ENCODE results near the gene FUZ. TPM values are rescaled to one million over a fixed set of nuclear protein-coding genes. Genes with fewer than 3 reads are reported as not detected.
"Not testable (repeated sequence)": the region's sequence is repeated elsewhere in the genome, so short reads cannot be mapped to it uniquely, and the experiment has no call there.

FUZ gene
- total RNA-seq, 1 donor from 2014 or later = 25.8 TPM

GRCh38 chr19:49824662-49825061, 11.6 kb upstream of the FUZ start:
- no peak overlapping the region for H3K27ac Mint-ChIP-seq
- no peaks in the 10 kb centered on the region for H3K9me3 Mint-ChIP-seq
- no peaks in the 10 kb centered on the region for H3K27me3 Mint-ChIP-seq (ENCODE audit: low read depth)
- no peak for DNase-seq (ENCODE audit: low spot score in 2 of 2, unreplicated experiment in 2 of 2)
- peaks cover 11% of the 10 kb centered on the region for H3K4me1 Mint-ChIP-seq
- H3K4me3 Mint-ChIP-seq = no peak overlapping the region
- peaks cover 19% of the 10 kb centered on the region for H3K36me3 Mint-ChIP-seq
- no peak for TF ChIP-seq CTCF (IDR thresholded peaks at IDR 0.05; ENCODE audit: unreplicated experiment)

- TF ChIP-seq CTCF (IDR thresholded peaks at IDR 0.05; ENCODE audit: unreplicated experiment) = no peak
- Mint-ChIP-seq H3K27ac (no peak overlapping the region), H3K27me3 (ENCODE audit: low read depth) (no peaks in the 10 kb centered on the region), H3K4me1 (peaks cover 20% of the 10 kb centered on the region), H3K36me3 (peaks cover 19% of the 10 kb centered on the region), H3K9me3 (no peaks in the 10 kb centered on the region), H3K4me3 (no peak overlapping the region)
- no peak for DNase-seq (ENCODE audit: low spot score in 2 of 2, unreplicated experiment in 2 of 2)
Measured at GRCh38 chr19:49823472-49823871, 10.4 kb upstream of the FUZ start.

GRCh38 chr19:49820125-49820524, 7.0 kb upstream of the FUZ start:
- no peaks in the 10 kb centered on the region for H3K9me3 Mint-ChIP-seq
- TF ChIP-seq CTCF (IDR thresholded peaks at IDR 0.05; ENCODE audit: unreplicated experiment) = no peak
- peaks cover 10% of the 10 kb centered on the region for H3K36me3 Mint-ChIP-seq
- H3K27me3 Mint-ChIP-seq (ENCODE audit: low read depth) = no peaks in the 10 kb centered on the region
- peak overlapping the region; percentile 79 for H3K27ac Mint-ChIP-seq
- no peak for DNase-seq (ENCODE audit: low spot score in 2 of 2, unreplicated experiment in 2 of 2)
- peaks cover 24% of the 10 kb centered on the region for H3K4me1 Mint-ChIP-seq
- H3K4me3 Mint-ChIP-seq = peak overlapping the region; percentile 89

GRCh38 chr19:49819452-49820115, 6.5 kb upstream of the FUZ start:
- peaks cover 25% of the 10 kb centered on the region for H3K4me1 Mint-ChIP-seq
- H3K4me3 Mint-ChIP-seq = peak overlapping the region; percentile 89
- not testable (repeated sequence) for DNase-seq (ENCODE audit: low spot score in 2 of 2, unreplicated experiment in 2 of 2); H3K27me3 Mint-ChIP-seq (ENCODE audit: low read depth); H3K9me3 Mint-ChIP-seq
- peak overlapping the region; percentile 100 for H3K27ac Mint-ChIP-seq
- H3K36me3 Mint-ChIP-seq = peaks cover 10% of the 10 kb centered on the region

- no peak for TF ChIP-seq CTCF (IDR thresholded peaks at IDR 0.05; ENCODE audit: unreplicated experiment)
- Mint-ChIP-seq H3K4me1 (peaks cover 29% of the 10 kb centered on the region), H3K4me3 (peak overlapping the region; percentile 89), H3K9me3 (no peaks in the 10 kb centered on the region), H3K27me3 (ENCODE audit: low read depth) (no peaks in the 10 kb centered on the region), H3K36me3 (peaks cover 10% of the 10 kb centered on the region), H3K27ac (peak overlapping the region; percentile 100)
- peak in 1 of 2 experiments; percentile 53 for DNase-seq (ENCODE audit: low spot score in 2 of 2, unreplicated experiment in 2 of 2)
Measured at GRCh38 chr19:49818649-49819370, 5.7 kb upstream of the FUZ start.

GRCh38 chr19:49817964-49818648, 5.0 kb upstream of the FUZ start, which contains the start of gene MED25:
TSS of gene MED25 (plus strand) at chr19:49818289. CDS start at chr19:49818342, 53 bp downstream.
- Mint-ChIP-seq H3K27ac (peak within 1 kb of the TSS; percentile 100), H3K36me3 (peaks cover 5% of the 10 kb centered on the region)
- peak; percentile 78 to 92 for DNase-seq (ENCODE audit: low spot score in 2 of 2, unreplicated experiment in 2 of 2)

More at GRCh38 chr19:49817964-49818648, 5.0 kb upstream of the FUZ start, which contains the start of gene MED25:
- TF ChIP-seq CTCF (IDR thresholded peaks at IDR 0.05; ENCODE audit: unreplicated experiment) = no peak
- peak within 1 kb of the TSS; percentile 89 for H3K4me3 Mint-ChIP-seq
- H3K4me1 Mint-ChIP-seq = peaks cover 29% of the 10 kb centered on the region
- H3K27me3 Mint-ChIP-seq (ENCODE audit: low read depth) = no peaks in the 10 kb centered on the region
- H3K9me3 Mint-ChIP-seq = no peaks in the 10 kb centered on the region

Measured in mesothelial cell of epicardium (in vitro differentiated cells).